Measurements from ENCODE around the gene THRB. TPM values are rescaled to one million over a fixed set of nuclear protein-coding genes. Genes with fewer than 3 reads are reported as not detected.

The THRB gene
- total RNA-seq, 1 donor: 0.36 TPM

- Histone ChIP-seq H2AFZ (ENCODE audit: low read length) (no peak overlapping the region), H3K79me2 (ENCODE audit: insufficient read depth, low read length) (no peaks in the 10 kb centered on the region), H4K20me1 (ENCODE audit: insufficient read depth, low read length) (no peaks in the 10 kb centered on the region), H3K4me3 (ENCODE audit: insufficient read depth, low read length) (no peak overlapping the region), H3K27ac (ENCODE audit: low read depth, low read length) (no peak overlapping the region), H3K4me1 (ENCODE audit: insufficient read depth, low read length) (no peaks in the 10 kb centered on the region), H3K36me3 (ENCODE audit: insufficient read depth, low read length) (no peaks in the 10 kb centered on the region), H3K9me3 (ENCODE audit: low read depth, low read length) (no peaks in the 10 kb centered on the region), H3K27me3 (ENCODE audit: insufficient read depth, low read length) (no peaks in the 10 kb centered on the region), H3K4me2 (ENCODE audit: insufficient read depth, low read length) (no peak overlapping the region)
- no peak for TF ChIP-seq CTCF (IDR thresholded peaks at IDR 0.05; ENCODE audit: extremely low read depth, low read depth, low read length)
- no peak for DNase-seq (ENCODE audit: insufficient read length, low spot score, missing footprints)
Measured at GRCh38 chr3:24138876-24139256, 355.8 kb downstream of the THRB start.

DNA sequence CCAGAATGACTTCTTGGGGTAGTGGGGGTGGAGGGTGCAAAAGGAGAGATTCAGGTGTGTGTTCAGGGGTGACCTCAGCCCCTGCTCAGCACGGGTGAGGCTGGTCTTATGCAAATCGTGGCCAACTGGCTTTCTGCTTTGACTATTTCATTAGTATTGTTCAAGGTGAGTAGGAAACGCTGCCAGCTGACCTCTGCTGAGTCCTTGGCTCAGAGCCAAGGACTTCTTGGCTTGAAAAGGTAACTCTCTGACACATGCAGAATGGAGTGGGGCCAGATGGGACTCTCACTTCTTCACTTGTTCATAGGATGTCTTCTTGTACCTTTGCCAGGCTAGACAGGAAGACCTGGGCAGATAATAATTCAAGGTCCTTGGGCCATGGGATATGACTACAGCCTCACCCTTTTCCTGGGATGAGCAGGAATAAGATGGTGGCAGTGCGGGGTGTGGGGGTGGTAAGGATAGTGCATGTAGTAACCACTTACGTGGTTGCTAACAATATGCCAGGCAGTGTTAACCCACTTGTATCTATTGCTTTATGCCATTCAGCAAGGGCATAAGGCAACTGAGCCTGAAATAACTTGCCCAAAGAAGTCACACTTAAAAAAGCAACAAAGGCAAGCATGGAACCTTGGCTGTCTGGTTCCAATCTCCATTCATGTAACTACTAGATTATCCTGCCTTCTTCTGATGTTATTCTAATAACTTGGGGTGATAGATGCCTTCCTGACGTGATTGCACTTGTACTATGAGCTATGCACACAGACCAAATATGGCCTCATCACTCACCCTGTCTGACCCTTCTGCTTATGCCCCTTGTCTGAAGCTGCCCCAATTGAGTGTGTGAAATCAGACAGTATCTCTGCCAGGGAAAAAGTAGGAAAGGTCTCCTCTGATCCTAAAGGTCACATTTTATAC, 356.4 kb downstream of the THRB start:
- Histone ChIP-seq H2AFZ (ENCODE audit: low read length) (no peak overlapping the region), H3K27ac (ENCODE audit: low read depth, low read length) (no peak overlapping the region), H3K79me2 (ENCODE audit: insufficient read depth, low read length) (no peaks in the 10 kb centered on the region), H3K9me3 (ENCODE audit: low read depth, low read length) (no peaks in the 10 kb centered on the region), H3K36me3 (ENCODE audit: insufficient read depth, low read length) (no peaks in the 10 kb centered on the region), H3K27me3 (ENCODE audit: insufficient read depth, low read length) (no peaks in the 10 kb centered on the region), H3K4me3 (ENCODE audit: insufficient read depth, low read length) (no peak overlapping the region), H3K4me2 (ENCODE audit: insufficient read depth, low read length) (no peak overlapping the region), H3K4me1 (ENCODE audit: insufficient read depth, low read length) (no peaks in the 10 kb centered on the region), H4K20me1 (ENCODE audit: insufficient read depth, low read length) (no peaks in the 10 kb centered on the region)
- DNase-seq (ENCODE audit: insufficient read length, low spot score, missing footprints): no peak
- TF ChIP-seq CTCF (IDR thresholded peaks at IDR 0.05; ENCODE audit: extremely low read depth, low read depth, low read length): no peak

DNA sequence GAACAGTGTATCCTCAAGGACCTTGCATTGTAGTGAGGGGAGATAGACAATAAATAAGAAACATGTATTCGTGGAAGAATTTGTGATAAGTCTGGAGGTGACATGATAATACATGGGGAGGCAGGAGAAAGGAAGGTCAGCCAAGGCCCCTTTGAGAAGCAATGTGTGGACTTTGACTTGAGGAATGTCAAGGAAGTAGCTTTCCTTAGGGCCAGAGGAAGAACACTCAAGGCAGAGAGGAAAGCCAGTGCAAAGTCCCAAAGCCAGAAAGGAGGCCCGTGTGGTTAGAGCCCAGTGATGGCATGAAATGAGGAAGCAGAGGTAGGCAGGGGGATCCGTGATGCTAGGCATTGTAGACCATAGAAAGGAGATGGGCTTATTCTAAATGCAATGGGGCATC, 357.3 kb downstream of the THRB start:
- TF ChIP-seq CTCF (IDR thresholded peaks at IDR 0.05; ENCODE audit: extremely low read depth, low read depth, low read length): no peak

GRCh38 chr3:24136624-24137310, 357.9 kb downstream of the THRB start:
- Histone ChIP-seq H3K27me3 (ENCODE audit: insufficient read depth, low read length) (no peaks in the 10 kb centered on the region), H2AFZ (ENCODE audit: low read length) (no peak overlapping the region), H3K27ac (ENCODE audit: low read depth, low read length) (no peak overlapping the region), H4K20me1 (ENCODE audit: insufficient read depth, low read length) (no peaks in the 10 kb centered on the region), H3K4me2 (ENCODE audit: insufficient read depth, low read length) (no peak overlapping the region), H3K79me2 (ENCODE audit: insufficient read depth, low read length) (no peaks in the 10 kb centered on the region), H3K4me3 (ENCODE audit: insufficient read depth, low read length) (no peak overlapping the region), H3K36me3 (ENCODE audit: insufficient read depth, low read length) (no peaks in the 10 kb centered on the region), H3K4me1 (ENCODE audit: insufficient read depth, low read length) (no peaks in the 10 kb centered on the region), H3K9me3 (ENCODE audit: low read depth, low read length) (no peaks in the 10 kb centered on the region)
- TF ChIP-seq CTCF (IDR thresholded peaks at IDR 0.05; ENCODE audit: extremely low read depth, low read depth, low read length): no peak
- DNase-seq (ENCODE audit: insufficient read length, low spot score, missing footprints): no peak

More for the DNA sequence above, 357.3 kb downstream of the THRB start:
- no peak overlapping the region for H3K27ac ChIP-seq (ENCODE audit: low read depth, low read length)
- H4K20me1 ChIP-seq (ENCODE audit: insufficient read depth, low read length): no peaks in the 10 kb centered on the region
- H2AFZ ChIP-seq (ENCODE audit: low read length): no peak overlapping the region
- no peaks in the 10 kb centered on the region for H3K79me2 ChIP-seq (ENCODE audit: insufficient read depth, low read length)
- no peak for DNase-seq (ENCODE audit: insufficient read length, low spot score, missing footprints)
- H3K36me3 ChIP-seq (ENCODE audit: insufficient read depth, low read length): no peaks in the 10 kb centered on the region
- no peak overlapping the region for H3K4me2 ChIP-seq (ENCODE audit: insufficient read depth, low read length)
- no peaks in the 10 kb centered on the region for H3K4me1 ChIP-seq (ENCODE audit: insufficient read depth, low read length)
- no peak overlapping the region for H3K4me3 ChIP-seq (ENCODE audit: insufficient read depth, low read length)
- no peaks in the 10 kb centered on the region for H3K27me3 ChIP-seq (ENCODE audit: insufficient read depth, low read length)
- no peaks in the 10 kb centered on the region for H3K9me3 ChIP-seq (ENCODE audit: low read depth, low read length)

Data from osteoblast (primary cell).